Spleen (tissue), 7 donors: ENCODE data around the gene RNF214.

Experiments used
- CTCF ChIP-seq, 11 experiments: fragments of 200-600 bp in 7 of 11; fragments of 450-650 bp in 4 of 11; sonication (generic) in 4 of 11; IDR thresholded peaks in 8 of 11; conservative IDR thresholded peaks in 3 of 11; 1 replicate in 7 of 11; 2 replicates in 4 of 11; pipeline versions ENCODE4 v1.4.0 to v1.8.0; 2016 to 2021; ENCODE audit warnings: antibody characterized with exemption in 11 of 11, inconsistent platforms in 4 of 11, mild to moderate bottlenecking in 1 of 11
- POLR2A ChIP-seq, 3 donors: fragments of 450-650 bp; IDR thresholded peaks; one replicate each; pipeline ENCODE4 v1.5.1; 2017; ENCODE audit warnings: antibody characterized with exemption in 3 of 3, mild to moderate bottlenecking in 1 of 3
- POLR2AphosphoS5 ChIP-seq, 3 donors: sonication (generic); formaldehyde crosslinking; IDR thresholded peaks; one replicate each; pipeline ENCODE4 v1.5.1; 2017; ENCODE audit warnings: antibody characterized with exemption in 3 of 3
- donor health status: DM: no; HTN: no; CAD: no; lungs with moderate emphysema.
- donor health status: DM: no; HTN: no; CAD: no.
- donor health status: DM: no; HTN: no; CAD: no.

DNA sequence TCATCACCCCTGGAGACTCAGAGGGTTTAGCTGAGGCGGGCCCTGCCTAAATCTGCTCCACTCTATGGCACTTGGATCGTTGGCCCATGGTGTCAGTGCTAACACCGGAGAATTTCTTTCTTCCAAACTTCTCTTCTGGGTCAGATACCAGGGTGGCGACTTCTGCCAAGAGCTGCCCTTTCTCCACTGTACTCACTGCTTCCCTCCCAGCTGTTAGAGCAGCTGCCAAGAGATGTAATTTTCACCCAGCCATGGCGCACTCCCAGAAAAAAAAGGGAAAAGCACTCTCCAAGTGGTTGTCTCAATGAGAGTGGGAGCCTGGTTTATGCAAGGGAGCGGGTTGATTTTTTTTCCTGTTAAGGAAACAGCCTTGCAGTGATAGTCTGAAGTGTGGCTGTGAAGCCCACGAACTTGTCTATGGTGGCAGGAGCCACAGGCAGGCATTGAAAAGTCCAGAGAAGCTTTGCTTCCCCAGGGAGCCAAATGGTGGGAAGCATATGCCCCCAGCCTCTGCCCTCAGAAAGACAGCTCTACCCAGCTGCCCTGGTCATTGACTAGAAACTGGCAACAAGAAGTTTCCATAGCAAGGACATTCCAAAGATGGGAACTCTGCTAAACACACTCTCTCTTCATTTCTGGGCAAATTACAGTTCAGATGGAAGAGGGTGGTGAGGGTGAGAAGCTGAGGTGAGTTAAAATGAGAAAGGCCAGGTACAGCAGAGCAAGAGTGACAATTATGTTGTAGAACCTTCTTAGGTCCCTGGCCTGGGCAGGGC is 11.3 kb upstream of the RNF214 start:
- TF ChIP-seq CTCF (IDR thresholded peaks at IDR 0.05 in 8 of 11, conservative IDR thresholded peaks at IDR 0.05 in 3 of 11) = no peak
- no peak for TF ChIP-seq POLR2A (IDR thresholded peaks at IDR 0.05)
- no peak for TF ChIP-seq POLR2AphosphoS5 (IDR thresholded peaks at IDR 0.05)
